Measurements from ENCODE around the gene AFAP1L2.

AFAP1L2 gene

DNA sequence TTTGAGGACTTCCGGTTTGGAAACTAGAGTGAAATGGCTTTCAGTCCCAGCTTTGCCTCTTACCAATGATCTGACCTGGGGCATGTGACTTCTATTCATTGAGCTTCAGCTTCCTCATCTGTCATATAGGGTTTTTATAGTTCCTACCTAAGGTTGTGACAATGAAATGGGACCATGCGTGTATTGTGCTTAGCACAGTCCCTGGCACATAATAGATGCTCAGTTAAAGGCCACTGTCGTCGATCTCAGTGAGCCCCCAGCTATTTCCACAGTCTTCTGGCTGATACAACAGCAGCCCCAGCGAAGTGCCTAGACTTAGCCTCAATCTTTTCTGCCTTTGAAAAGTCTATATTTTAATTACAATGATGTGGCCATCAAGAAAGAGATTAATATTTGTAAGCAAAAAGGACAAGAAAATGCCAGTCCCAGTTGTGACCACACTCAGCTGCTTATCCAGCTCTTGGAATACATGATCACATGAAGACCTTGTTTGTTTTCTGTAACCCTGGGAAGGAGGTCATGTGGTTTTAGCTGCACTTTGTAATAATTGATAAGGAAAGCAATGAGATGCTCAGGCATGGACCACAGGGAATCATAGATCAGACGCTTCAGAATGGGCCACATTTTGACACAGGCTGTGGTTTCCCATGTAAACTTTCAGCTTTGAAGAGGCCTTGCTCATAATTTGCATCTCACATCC, 120.6 kb downstream of the AFAP1L2 start:
- no peak for DNase-seq

DNA sequence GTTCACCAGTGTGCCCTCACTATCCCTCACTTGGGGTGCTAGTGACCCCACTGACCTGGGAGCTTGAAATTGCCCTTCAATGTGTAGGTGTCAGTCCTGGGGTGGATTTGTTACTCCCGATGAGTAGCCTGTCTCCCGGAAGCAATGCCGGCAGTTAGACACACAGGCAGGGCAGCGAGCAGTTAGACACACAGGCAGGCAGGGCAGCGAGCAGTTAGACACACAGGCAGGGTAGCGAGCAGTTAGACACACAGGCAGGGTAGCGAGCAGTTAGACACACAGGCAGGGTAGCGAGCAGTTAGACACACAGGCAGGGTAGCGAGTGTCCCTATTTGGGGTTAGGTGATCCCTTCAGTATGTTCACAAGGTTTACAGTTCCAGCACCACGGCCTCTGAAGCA, 121.2 kb downstream of the AFAP1L2 start:
- DNase-seq, result no peak

DNA sequence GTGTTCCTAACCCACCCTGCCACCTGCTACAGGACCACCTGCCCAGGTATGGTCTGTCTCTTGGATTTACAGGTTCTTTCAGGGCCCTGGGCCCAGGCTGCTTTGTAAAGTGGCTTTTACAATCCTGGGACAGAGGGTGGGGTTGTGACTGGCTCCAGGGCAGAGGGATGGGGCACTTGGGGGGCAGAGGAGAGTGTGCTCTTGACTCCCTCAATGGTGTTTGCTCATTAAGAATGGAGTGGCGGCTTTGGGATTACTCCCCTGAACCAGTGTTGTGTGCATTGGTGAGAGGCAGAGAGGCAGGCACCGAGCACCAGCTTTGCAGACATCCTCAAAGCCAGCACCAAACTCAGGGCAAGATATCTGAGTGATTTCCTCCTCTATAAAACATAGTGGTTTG, 121.8 kb downstream of the AFAP1L2 start:
- no peak for DNase-seq

DNA sequence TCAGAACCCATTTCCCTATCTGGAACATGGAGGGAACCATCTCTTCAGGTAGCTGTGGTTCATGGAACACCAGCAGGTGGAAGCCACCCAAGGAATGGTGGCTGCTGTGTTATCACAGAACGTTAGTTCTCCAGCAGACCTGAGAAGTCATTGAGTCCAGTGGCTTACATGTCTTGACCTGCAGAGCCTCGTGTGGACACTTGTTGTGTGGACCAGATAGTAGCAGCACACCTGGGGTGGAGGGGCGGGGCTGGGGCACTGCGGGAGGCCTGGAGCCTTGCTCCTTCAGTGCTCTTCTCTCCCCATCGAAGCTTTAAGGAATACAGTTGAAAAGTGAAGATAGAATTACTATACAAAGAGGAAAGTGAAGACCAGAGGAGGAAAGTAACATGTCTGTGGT, 122.8 kb downstream of the AFAP1L2 start:
- DNase-seq, result no peak

DNA sequence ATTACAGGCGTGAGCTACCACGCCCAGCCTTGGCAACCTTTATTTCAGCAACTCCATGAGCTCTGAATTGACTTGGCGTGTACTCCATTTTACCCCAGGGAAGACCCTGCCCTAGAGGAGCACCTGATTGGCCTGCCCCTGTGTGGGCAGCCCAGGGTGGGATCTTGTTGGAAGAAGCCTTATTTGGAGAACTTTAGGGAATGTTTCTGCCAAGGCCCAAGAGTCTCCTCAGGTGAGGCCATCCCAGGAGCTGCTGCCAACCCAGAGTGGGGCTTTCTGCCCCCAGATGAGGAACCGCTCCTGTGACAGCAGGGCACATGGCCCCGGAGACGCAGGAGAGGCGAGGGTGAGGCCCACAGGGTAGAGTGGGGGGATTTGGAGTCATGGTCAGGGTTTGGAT, 123.3 kb downstream of the AFAP1L2 start:
- no peak for DNase-seq

DNA sequence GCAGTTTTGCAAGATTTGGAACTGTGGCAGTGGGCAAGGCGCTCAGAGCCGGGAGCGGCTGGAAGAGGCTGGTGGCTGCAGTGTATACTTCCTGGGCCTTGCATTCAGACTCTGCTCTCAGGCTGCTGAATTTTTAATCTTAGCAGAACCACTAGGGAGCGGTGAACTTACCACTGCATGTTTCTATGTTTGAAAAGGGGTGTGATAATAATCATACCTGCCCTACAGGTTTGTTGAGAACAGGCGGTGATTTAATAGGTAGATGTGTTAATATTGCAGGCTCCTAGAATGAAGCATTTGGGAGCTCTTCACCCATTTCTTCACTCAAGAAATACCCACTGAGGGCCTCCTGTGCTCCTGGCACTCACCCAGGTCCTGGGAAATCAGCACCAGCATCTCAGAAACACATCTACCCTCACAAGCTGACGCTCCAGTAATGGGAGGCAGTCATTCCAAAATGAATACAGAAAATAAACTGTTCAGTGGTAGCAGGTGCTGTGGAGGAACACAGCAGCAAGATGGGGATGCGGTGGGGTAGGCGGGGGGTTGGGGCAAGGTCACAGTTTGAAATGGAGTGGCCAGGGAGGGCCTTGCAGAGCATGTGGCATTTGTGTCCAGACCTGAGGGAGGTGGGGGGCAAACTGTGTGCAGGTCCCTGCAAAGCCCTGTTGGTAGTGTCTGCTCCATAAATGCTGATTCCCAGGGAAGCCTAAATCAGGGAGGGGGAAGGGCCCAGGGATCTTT, 124.2 kb downstream of the AFAP1L2 start:
- no peak for DNase-seq

DNA sequence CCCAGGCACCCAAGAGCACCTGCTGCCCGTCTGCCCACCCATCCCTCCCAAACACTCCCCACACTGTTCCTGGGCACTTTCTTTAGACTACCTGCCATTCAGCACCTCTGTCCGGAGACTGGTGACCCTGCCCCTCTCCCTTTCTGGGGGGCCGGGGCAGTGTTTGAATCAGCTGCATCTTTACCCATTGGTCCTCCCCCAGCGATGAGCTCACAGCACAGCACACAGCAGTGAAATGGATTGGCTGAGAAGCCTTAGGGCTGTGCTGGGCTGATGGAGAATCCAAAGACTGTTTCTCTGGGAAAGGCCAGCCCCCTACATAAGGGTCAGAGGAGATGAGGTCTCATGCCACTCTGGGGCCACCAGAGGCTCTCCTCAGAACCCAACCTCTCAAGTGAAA, 125.0 kb downstream of the AFAP1L2 start:
- DNase-seq, result no peak

DNA sequence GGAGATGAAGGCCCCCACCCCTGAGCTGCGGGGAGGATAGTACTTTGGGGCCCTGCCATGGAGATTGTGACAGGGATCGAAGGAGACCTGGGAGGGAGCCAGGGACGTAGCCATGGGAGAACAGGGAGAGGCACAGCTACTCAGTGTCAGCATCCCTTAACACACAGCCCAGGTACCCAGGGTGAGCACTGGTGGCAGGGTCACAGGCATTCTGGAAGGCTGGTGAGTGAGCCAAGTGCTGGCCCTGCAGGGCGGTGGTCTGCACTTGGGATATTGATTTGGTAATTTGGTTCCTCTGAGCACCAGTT, 125.5 kb downstream of the AFAP1L2 start:
- DNase-seq, result no peak

DNA sequence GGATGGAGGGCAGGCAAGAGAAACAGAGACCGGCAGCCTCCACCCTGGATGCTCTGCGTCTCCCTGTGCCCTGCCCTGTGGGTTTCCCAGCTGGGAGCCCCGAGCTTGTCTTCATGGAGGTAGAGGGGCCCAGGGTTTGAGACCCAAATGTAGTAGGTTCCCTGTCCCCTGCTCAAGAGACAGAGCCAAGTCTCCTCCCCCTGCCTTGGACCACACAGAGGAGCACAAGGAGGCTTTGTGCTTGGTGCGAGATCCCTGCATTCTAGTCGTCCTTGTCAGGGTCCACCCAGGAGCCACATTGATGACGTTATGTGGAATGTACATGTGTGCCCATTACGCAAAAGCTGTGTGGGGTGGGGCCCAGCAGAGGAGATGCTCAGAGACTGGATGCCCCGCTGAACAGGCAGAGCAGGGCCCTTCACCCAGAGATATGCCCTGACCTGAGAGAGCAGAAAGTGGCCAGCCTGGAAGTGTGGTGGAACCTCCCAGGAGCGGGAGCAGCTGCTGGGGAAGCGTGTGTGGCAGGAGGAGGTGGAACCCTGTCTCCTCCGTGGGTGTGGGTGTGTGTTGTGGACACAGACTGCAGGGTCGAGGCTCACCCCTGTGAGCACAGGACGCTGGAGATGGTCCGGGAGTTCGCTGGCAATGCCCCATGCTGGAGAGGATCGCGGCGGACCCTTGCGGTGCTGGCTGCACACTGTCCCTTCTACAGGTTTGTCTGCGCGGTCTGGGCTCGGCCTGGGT, 126.0 kb downstream of the AFAP1L2 start:
- DNase-seq, result no peak

DNA sequence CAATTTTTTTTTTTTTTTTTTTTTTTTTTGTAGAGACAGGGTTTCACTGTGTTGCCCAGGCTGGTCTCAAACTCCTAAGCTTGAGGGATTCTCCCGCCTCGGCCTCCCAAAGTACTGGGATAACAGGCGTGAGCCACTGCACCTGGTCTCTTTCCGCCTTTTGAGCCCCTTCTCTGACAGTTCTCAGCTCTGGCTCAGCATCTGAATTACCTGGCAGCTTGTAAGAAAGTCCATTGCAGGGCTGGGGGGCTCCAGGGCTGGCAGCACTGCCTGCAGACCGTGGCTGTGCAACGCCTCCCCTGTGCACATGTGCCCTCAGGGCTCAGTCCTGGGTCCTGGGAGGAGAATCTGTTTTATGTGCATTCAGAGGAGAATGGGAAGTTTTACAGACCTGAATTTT, 127.6 kb downstream of the AFAP1L2 start:
- no peak for DNase-seq

DNA sequence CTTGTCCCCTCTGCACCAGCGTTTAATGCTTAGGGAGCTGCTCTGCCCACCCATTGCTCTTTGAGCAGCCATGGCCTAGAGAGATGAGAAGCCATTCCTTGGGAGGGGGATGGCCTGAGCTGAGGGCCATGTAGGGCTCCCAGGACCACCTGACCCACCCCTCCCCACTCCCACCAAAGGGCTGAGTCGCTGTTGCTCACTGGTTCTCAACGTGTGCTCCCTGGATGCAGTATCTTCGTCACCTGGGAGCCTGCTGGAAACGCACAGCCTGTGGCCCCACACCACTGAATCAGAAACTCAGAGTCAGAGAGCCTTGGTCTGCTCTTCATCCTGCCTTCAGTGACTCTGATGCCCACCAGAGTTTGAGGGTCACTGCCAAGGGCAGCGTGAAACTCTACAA, 128.2 kb downstream of the AFAP1L2 start:
- no peak for DNase-seq

DNA sequence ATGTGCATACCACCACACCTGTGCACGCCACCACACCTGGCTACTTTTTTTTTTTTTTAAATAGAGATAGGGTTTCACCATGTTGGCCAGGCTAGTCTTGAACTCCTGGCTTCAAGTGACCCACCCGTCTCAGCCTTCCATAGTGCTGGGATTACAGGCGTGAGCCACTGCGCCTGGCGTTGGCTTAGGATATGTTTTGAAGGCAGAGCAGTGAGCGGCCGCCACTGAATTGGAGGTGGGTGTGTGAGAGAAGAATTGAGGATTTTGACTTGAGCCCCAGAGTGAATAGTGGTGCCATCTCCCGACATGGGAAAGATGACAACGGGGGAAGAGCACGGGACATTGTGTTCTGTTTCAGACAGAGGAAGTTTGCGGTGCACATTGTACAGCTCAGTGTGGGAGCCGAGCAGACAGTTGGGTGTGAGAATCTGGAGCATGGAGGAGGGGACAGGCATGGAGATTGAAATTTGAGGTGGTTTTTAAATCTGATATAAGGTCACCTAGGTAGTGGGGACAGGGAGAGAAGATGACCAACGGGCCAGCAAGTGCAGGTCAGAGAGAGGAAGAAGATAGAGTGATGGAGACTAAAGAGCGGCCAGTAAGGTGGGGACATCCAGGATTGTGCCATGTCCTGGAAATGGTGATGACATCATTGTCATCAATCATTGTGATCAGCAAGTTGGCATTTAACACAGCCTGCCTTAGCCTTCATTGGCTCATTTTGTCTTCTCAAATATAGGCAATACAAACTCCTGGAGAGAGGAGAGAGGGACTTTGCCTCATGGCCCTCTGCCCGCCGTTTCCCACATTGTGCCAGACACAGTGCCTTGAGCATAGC, 129.5 kb downstream of the AFAP1L2 start:
- DNase-seq, result no peak

DNA sequence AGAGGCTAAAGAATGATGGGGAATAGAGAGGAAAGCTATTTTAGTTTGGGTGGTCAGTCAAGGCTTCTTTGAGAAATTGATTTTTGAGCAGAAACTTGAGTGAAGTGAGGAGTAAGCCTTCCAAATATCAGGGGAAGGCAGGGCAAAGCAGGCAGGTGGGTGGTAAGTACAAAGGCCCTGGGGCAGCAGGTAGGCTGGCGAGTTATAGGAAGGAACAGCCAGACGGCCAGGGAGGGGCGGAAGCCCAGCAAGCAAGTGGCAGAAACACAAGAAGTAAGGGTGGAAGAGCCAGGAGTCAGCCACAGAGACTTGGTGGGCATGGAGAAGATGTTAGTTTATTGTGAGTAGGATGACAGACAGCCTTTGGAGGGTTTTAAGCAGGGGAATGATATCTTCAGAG, 130.4 kb downstream of the AFAP1L2 start:
- no peak for DNase-seq

DNA sequence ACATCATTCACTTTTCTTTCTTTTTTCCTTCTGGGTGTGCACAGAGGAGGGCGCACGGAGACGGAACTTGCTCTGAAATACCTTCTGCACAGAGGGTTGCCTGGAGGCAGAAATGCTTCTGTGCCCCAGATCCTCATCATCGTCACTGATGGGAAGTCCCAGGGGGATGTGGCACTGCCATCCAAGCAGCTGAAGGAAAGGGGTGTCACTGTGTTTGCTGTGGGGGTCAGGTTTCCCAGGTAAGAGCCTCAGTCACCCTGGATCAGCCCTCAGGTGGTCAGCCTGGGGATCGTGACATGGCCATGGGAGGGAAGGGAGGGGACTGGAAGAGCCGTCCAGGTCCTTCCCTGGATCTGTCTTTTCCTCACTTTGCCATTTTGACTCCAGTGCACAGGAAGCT, 131.6 kb downstream of the AFAP1L2 start:
- no peak for DNase-seq

DNA sequence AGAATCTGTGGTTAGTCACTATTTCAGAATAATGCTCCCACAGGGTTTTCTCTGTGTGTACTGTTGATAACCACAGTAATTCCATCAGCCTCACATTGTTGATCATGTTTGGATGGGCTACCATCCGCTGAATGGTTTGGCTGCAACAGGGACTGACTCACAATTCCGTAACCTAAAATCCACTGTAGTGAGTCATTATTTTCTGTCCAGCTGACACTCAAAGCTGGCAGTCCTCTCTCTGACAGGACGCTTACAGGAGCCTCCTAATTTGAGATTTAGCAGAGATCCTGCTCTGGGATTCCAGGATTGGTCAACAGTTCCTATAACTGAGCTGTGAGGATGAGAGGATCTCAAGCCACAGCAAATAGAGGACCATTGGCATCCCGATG, 132.5 kb downstream of the AFAP1L2 start:
- no peak for DNase-seq

DNA sequence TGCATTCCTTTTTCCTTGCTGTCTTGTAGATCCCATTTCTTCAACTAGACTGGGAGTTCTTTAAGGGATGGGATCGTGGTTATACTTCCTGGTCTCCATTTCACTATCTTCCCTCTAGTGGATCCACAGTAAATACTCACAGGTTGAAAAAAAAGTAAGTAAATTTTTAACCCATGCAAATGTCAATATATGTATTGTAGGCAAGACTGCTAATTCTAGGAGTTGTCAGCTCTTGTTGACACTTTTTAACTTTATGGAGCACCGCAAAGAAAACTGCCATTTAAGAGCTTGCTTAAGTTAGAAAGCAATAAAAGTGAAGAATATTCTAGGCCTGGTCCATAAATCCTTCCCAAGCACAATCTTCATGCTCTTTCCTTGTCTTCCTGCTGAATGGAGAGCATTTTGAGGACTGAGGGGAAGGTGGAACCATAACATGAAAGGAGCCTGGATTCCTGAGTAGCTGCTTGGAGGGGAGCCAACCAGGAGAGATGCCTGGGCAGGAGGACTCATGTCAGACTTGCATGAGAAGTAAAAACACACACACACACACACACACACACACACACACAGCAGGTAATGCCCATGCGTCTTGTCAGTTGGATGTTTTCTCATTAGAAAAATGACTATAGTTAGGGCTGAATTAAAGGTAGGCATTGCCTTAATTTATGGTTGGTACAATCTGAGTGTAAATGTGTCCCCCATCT, 133.1 kb downstream of the AFAP1L2 start:
- no peak for DNase-seq

DNA sequence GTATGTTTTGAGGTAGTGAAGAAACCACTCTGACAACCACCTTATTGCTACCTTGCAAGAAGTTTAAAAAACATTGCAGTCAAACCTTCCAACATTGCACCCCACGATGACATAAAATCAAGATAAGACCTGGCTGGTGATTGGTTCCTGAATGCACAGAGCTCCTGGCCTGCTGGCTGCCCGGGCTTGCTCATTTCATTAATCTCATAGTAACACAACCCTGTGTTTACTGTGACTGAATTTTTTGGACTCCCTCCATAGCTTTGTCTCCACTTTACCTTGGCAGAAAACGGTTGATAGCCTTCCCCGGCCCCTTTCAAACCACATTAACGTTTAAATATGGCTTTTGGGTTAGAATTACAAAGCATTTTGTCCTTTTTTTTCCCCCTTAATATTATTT, 137.8 kb downstream of the AFAP1L2 start:
- DNase-seq, result no peak

DNA sequence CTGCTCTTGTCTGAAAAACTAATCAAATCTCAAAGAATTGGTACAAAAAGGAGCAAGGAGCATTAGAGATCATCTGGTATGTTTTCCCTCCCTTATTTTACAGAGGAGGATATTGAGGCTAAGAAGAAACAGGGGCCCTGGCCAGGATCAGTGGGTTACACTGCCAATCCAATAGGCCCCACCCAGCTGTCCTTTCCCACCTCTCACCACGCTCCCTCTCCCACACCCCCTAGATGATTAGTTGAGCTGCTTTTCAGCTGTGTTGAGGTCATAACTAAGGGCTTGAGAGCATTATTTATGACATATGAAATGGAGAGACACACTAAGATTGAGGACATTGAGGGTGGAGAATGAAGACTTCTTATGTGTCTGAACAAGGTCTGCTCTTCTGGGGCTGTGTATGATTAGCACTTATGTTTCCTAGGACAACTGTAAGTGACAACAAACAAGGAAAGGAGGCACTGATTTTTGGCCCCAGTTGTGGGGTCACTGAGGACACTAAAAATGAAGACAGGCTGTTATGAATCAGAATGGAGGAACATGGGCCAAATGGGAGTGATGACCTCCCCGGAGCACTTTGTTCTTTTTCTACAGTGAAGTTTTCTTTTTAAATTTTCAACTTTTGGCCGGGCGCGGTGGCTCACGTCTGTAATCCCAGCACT, 138.8 kb downstream of the AFAP1L2 start:
- no peak for DNase-seq

DNA sequence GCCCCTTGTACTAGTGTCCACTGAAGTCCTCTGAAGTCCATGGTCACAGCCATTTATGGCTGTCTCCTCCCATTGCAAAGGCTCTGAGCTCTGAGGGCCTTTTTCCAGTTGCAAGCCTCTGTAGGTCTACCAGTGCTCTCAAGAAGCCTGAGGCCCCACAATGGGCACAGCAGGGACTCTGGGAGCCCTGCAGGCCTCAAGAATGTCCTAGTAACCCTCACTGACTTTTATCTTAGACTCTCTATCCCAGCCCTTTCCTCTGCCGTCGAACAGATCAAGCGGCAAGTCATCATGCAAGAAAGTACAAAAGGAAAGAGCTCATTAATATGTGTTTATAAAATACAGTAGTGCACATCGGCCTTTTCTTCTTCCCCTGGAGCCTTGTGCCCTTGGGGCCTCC, 141.8 kb downstream of the AFAP1L2 start:
- no peak for DNase-seq

DNA sequence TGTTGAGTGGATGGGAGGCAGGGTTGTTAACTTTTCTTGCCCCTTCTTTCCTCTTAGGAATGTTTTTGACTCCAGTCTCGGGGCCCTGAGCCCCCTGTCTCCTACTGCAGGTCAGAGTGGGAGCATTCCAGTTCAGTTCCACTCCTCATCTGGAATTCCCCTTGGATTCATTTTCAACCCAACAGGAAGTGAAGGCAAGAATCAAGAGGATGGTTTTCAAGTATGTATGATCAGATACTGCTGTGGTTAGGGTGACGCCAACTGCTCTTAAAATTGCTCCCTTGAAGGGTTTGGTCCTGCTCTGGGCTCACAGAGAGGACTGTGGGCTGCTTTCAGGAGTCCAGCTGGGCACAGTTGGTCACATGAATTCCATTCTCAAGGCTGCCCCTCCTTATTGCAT, 143.2 kb downstream of the AFAP1L2 start:
- no peak for DNase-seq

DNA sequence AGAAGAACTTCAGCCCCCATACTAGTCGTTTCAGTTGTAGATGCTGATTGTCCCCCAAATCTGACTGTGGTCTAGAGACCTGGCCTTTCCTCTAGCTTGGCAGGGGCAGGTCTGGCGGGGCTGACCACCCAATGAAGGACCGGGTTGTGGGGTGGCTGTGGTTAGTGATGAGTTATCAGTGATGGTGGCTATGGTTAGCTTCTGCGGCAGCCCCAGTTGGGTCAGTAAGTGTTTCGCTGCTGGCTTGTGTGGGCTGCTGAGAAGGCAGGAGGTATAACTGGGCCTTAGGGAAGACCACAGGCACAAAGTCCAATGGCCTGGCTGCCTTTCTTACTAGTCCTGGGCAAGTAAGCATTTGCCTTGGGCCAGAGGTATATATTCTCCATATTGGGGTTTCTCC, 143.9 kb downstream of the AFAP1L2 start:
- DNase-seq, result no peak

DNA sequence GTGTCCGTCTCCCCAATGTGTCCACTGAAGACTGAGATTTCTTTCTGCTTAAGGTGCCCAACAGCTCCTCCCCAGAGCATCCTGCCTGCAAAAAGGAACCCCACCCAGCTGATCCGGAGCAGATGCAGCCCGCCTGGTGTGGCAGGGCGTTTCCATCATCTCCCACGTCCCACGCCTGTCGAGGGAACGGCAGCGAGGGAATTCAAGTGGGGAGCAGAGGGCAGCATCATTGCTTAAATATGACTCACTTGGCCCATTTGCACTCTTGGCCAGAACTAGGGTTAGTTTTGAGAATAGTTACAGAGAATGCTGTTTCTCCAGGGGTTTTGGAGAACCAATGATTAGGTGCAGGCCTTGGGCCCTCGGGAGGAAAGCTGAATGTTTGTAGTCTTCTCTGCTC, 144.5 kb downstream of the AFAP1L2 start:
- no peak for DNase-seq
